ENCODE results near the gene RUNX3. TPM values are rescaled to one million over a fixed set of nuclear protein-coding genes. Genes with fewer than 3 reads are reported as not detected.

The RUNX3 gene
- total RNA-seq, 1 donor = not detected

- no peak overlapping the region for H3K4me3 ChIP-seq (ENCODE audit: low read depth, low read length)
- no peak for DNase-seq (ENCODE audit: low read depth)
- no peak for TF ChIP-seq CTCF (IDR thresholded peaks at IDR 0.05; ENCODE audit: insufficient read depth, low read length)
These were observed 70.7 kb downstream of the RUNX3 start for GRCh38 chr1:24859063-24860010.

GRCh38 chr1:24858277-24858676 is 71.8 kb downstream of the RUNX3 start:
- DNase-seq (ENCODE audit: low read depth) = no peak
- no peak overlapping the region for H3K4me3 ChIP-seq (ENCODE audit: low read depth, low read length)
- no peak for TF ChIP-seq CTCF (IDR thresholded peaks at IDR 0.05; ENCODE audit: insufficient read depth, low read length)

GRCh38 chr1:24857507-24858133 is 72.5 kb downstream of the RUNX3 start:
- DNase-seq (ENCODE audit: low read depth) = no peak
- H3K4me3 ChIP-seq (ENCODE audit: low read depth, low read length) = no peak overlapping the region
- no peak for TF ChIP-seq CTCF (IDR thresholded peaks at IDR 0.05; ENCODE audit: insufficient read depth, low read length)

- H3K4me3 ChIP-seq (ENCODE audit: low read depth, low read length) = no peak overlapping the region
- no peak for TF ChIP-seq CTCF (IDR thresholded peaks at IDR 0.05; ENCODE audit: insufficient read depth, low read length)
- no peak for DNase-seq (ENCODE audit: low read depth)
These were observed 73.1 kb downstream of the RUNX3 start for GRCh38 chr1:24856787-24857506.

GRCh38 chr1:24855474-24855873 is 74.6 kb downstream of the RUNX3 start:
- no peak for TF ChIP-seq CTCF (IDR thresholded peaks at IDR 0.05; ENCODE audit: insufficient read depth, low read length)
- no peak for DNase-seq (ENCODE audit: low read depth)
- no peak overlapping the region for H3K4me3 ChIP-seq (ENCODE audit: low read depth, low read length)

GRCh38 chr1:24853649-24854048 is 76.4 kb downstream of the RUNX3 start:
- DNase-seq (ENCODE audit: low read depth) = no peak
- no peak for TF ChIP-seq CTCF (IDR thresholded peaks at IDR 0.05; ENCODE audit: insufficient read depth, low read length)

More at GRCh38 chr1:24853649-24854048, 76.4 kb downstream of the RUNX3 start:
- H3K4me3 ChIP-seq (ENCODE audit: low read depth, low read length) = no peak overlapping the region

All from fibroblast of the aortic adventitia (primary cell).